Measurements from ENCODE around the gene NSMCE3. TPM values are rescaled to one million over a fixed set of nuclear protein-coding genes. Genes with fewer than 3 reads are reported as not detected.
"Not testable (repeated sequence)": the region's sequence is repeated elsewhere in the genome, so short reads cannot be mapped to it uniquely, and the experiment has no call there.

NSMCE3 gene
- polyA plus RNA-seq, 4 donors = 8.8 to 11.2 (median 9.3) TPM

GRCh38 chr15:29270976-29271375 is 1.4 kb upstream of the NSMCE3 start:
- no peak for DNase-seq (ENCODE audit: low read depth in 4 of 4, low spot score in 2 of 4)

GRCh38 chr15:29270169-29270955 is 740 bp upstream of the NSMCE3 start:
- DNase-seq (ENCODE audit: low read depth in 4 of 4, low spot score in 2 of 4) = peak in 3 of 4 donors; percentile 1 to 23 (median 15)

GRCh38 chr15:29268706-29269484 is 727 bp downstream of the NSMCE3 start:
- peak; percentile 30 to 48 (median 40) for DNase-seq (ENCODE audit: low read depth in 4 of 4, low spot score in 2 of 4)

- no peak for DNase-seq (ENCODE audit: low read depth in 4 of 4, low spot score in 2 of 4)
Observed at GRCh38 chr15:29266052-29266582, 3.5 kb downstream of the NSMCE3 start.

GRCh38 chr15:29263289-29263688 is 6.3 kb downstream of the NSMCE3 start:
- no peak for DNase-seq (ENCODE audit: low read depth in 4 of 4, low spot score in 2 of 4)

GRCh38 chr15:29262738-29263137 is 6.9 kb downstream of the NSMCE3 start:
- DNase-seq (ENCODE audit: low read depth in 4 of 4, low spot score in 2 of 4) = no peak

GRCh38 chr15:29260896-29261295 is 8.7 kb downstream of the NSMCE3 start:
- DNase-seq (ENCODE audit: low read depth in 4 of 4, low spot score in 2 of 4) = no peak

GRCh38 chr15:29259233-29259632 is 10.4 kb downstream of the NSMCE3 start:
- DNase-seq (ENCODE audit: low read depth in 4 of 4, low spot score in 2 of 4) = no peak

- DNase-seq (ENCODE audit: low read depth in 4 of 4, low spot score in 2 of 4) = no peak
Observed at GRCh38 chr15:29252234-29252633, 17.4 kb downstream of the NSMCE3 start.

GRCh38 chr15:29244544-29244943 is 25.1 kb downstream of the NSMCE3 start:
- no peak for DNase-seq (ENCODE audit: low read depth in 4 of 4, low spot score in 2 of 4)

GRCh38 chr15:29244123-29244522 is 25.5 kb downstream of the NSMCE3 start:
- DNase-seq (ENCODE audit: low read depth in 4 of 4, low spot score in 2 of 4) = no peak

- no peak for DNase-seq (ENCODE audit: low read depth in 4 of 4, low spot score in 2 of 4)
Observed at GRCh38 chr15:29242456-29243242, 27.0 kb downstream of the NSMCE3 start.

- no peak for DNase-seq (ENCODE audit: low read depth in 4 of 4, low spot score in 2 of 4)
Observed at GRCh38 chr15:29241207-29241606, 28.4 kb downstream of the NSMCE3 start.

GRCh38 chr15:29239395-29239794 is 30.2 kb downstream of the NSMCE3 start:
- DNase-seq (ENCODE audit: low read depth in 4 of 4, low spot score in 2 of 4) = no peak

GRCh38 chr15:29233566-29233965 is 36.1 kb downstream of the NSMCE3 start:
- no peak for DNase-seq (ENCODE audit: low read depth in 4 of 4, low spot score in 2 of 4)

GRCh38 chr15:29226436-29227208 is 43.0 kb downstream of the NSMCE3 start:
- DNase-seq (ENCODE audit: low read depth in 4 of 4, low spot score in 2 of 4) = no peak

GRCh38 chr15:29225534-29226234 is 43.9 kb downstream of the NSMCE3 start:
- DNase-seq (ENCODE audit: low read depth in 4 of 4, low spot score in 2 of 4) = no peak

- not testable (repeated sequence) for DNase-seq (ENCODE audit: low read depth in 4 of 4, low spot score in 2 of 4)
Observed at GRCh38 chr15:29224987-29225363, 44.6 kb downstream of the NSMCE3 start.

GRCh38 chr15:29224235-29224986 is 45.2 kb downstream of the NSMCE3 start:
- DNase-seq (ENCODE audit: low read depth in 4 of 4, low spot score in 2 of 4) = not testable (repeated sequence)
